SK-N-SH (cell line): ENCODE results near the gene MUC20. TPM values are rescaled to one million over a fixed set of nuclear protein-coding genes. Genes with fewer than 3 reads are reported as not detected.

Experiments
- CTCF ChIA-PET: fragments of 300-600, 350-600 bp; formaldehyde crosslinking; extraction: SDS; loops from one replicate; lab custom pipeline; 2021; lab: Yijun Ruan, JAX
- POLR2A ChIA-PET: fragments of 350-600 bp; sonication (Branson Sonifier 250); formaldehyde crosslinking; extraction: SDS; loops from one replicate; lab custom pipeline; 2020; ENCODE audit warnings: antibody characterized with exemption, inconsistent platforms; lab: Yijun Ruan, JAX
- DNase-seq: peaks from one replicate; pipeline ENCODE4 v3.0.0; 2012
- H2AFZ ChIP-seq: fragments of 200-600 bp; sonication (generic); 2 replicates; pipeline ENCODE4 v1.8.1; 2016; ENCODE audit warnings: antibody characterized with exemption, mild to moderate bottlenecking, low read depth
- H3F3A ChIP-seq: fragments of 200-600 bp; sonication (generic); replicated peaks from 2 replicates; pipeline ENCODE3; 2016; ENCODE audit warnings: antibody characterized with exemption, mild to moderate bottlenecking; ENCODE audit not compliant: insufficient read depth
- H3K27ac ChIP-seq, 2 experiments: fragments of 200-500 bp in 1 of 2; fragments of 200-600 bp in 1 of 2; sonication (Bioruptor generic) in 1 of 2; sonication (generic), shearing (Covaris generic) in 1 of 2; 2 replicates each; pipeline versions ENCODE4 v1.5.1 to v1.6.1; 2014 to 2016; ENCODE audit warnings: low read depth in 2 of 2, inconsistent platforms in 1 of 2, low read length in 1 of 2, mild to moderate bottlenecking in 1 of 2, mixed read lengths in 1 of 2
- H3K27me3 ChIP-seq: fragments of 200-600 bp; sonication (generic), shearing (Covaris generic); 2 replicates; pipeline ENCODE4 v1.6.1; 2016; ENCODE audit warnings: mixed run types; ENCODE audit not compliant: insufficient read depth
- H3K36me3 ChIP-seq, 2 experiments: fragments of 200-500 bp in 1 of 2; fragments of 200-600 bp in 1 of 2; sonication (Bioruptor generic) in 1 of 2; sonication (generic) in 1 of 2; replicated peaks in 1 of 2; 2 replicates each; pipeline versions ENCODE3 to v1.5.1; 2014 to 2016; ENCODE audit warnings: low read length in 1 of 2, mild to moderate bottlenecking in 1 of 2; ENCODE audit not compliant: insufficient read depth in 2 of 2, control insufficient read depth in 1 of 2
- H3K4me1 ChIP-seq, 2 experiments: fragments of 200-500 bp in 1 of 2; fragments of 200-600 bp in 1 of 2; sonication (Bioruptor generic) in 1 of 2; sonication (generic), shearing (Covaris generic) in 1 of 2; 2 replicates each; pipeline versions ENCODE4 v1.5.1 to v1.6.1; 2014 to 2016; ENCODE audit warnings: low read depth in 1 of 2, low read length in 1 of 2, mixed run types in 1 of 2; ENCODE audit not compliant: insufficient read depth in 2 of 2, control insufficient read depth in 1 of 2
- H3K4me2 ChIP-seq: fragments of 200-600 bp; sonication (generic), shearing (Covaris generic); 2 replicates; pipeline ENCODE4 v1.6.1; 2017; ENCODE audit warnings: mixed run types
- H3K4me3 ChIP-seq, 2 experiments: fragments of 200-500 bp in 1 of 2; fragments of 200-600 bp in 1 of 2; sonication (Bioruptor generic) in 1 of 2; sonication (generic), shearing (Covaris generic) in 1 of 2; 2 replicates each; pipeline versions ENCODE4 v1.5.1 to v1.8.1; 2014 to 2016; ENCODE audit warnings: low read depth in 2 of 2, inconsistent platforms in 1 of 2, low read length in 1 of 2, mild to moderate bottlenecking in 1 of 2, mixed read lengths in 1 of 2, moderate library complexity in 1 of 2
- H3K79me2 ChIP-seq: fragments of 200-600 bp; sonication (generic); 2 replicates; pipeline ENCODE4 v1.8.1; 2017; ENCODE audit warnings: mild to moderate bottlenecking; ENCODE audit not compliant: insufficient read depth
- H3K9ac ChIP-seq: fragments of 200-600 bp; sonication (generic); 2 replicates; pipeline ENCODE4 v1.6.1; 2017; ENCODE audit warnings: mixed run types
- H3K9me2 ChIP-seq: fragments of 200-600 bp; sonication (generic); 2 replicates; pipeline ENCODE4 v1.6.1; 2017; ENCODE audit warnings: mixed run types
- H3K9me3 ChIP-seq: fragments of 200-600 bp; sonication (generic); 2 replicates; pipeline ENCODE4 v1.6.1; 2017; ENCODE audit warnings: mixed run types, mild to moderate bottlenecking, moderate library complexity
- H4K20me1 ChIP-seq: fragments of 200-600 bp; sonication (generic); 2 replicates; pipeline ENCODE4 v1.6.1; 2017; ENCODE audit warnings: mild to moderate bottlenecking, mixed run types; ENCODE audit not compliant: insufficient read depth
- EP300 ChIP-seq, 2 experiments: IDR thresholded peaks; 2 replicates each; pipeline versions ENCODE4 v1.4.0 to v1.6.1; 2012; ENCODE audit warnings: borderline replicate concordance in 1 of 2, low read depth in 1 of 2, low read length in 1 of 2
- FOSL2 ChIP-seq: IDR thresholded peaks from 2 replicates; pipeline ENCODE4 v1.4.0; 2012; ENCODE audit warnings: low read depth, mild to moderate bottlenecking, moderate library complexity, borderline replicate concordance
- FOXJ3 ChIP-seq: sonication (generic); formaldehyde crosslinking; IDR thresholded peaks from 2 replicates; pipeline ENCODE4 v1.5.1; 2020; ENCODE audit warnings: mild to moderate bottlenecking, missing genetic modification reagents
- FOXM1 ChIP-seq: IDR thresholded peaks from 2 replicates; pipeline ENCODE4 v1.4.0; 2012; ENCODE audit warnings: low read depth, mild to moderate bottlenecking
- GABPA ChIP-seq: IDR thresholded peaks from 2 replicates; pipeline ENCODE4 v1.4.0; 2012; ENCODE audit warnings: low read depth, mild to moderate bottlenecking
- JUND ChIP-seq: IDR thresholded peaks from 2 replicates; pipeline ENCODE4 v1.4.0; 2012
- PBX3 ChIP-seq: IDR thresholded peaks from 2 replicates; pipeline ENCODE4; 2012
- RAD21 ChIP-seq: IDR thresholded peaks from 2 replicates; pipeline ENCODE4 v1.6.1; 2012; ENCODE audit warnings: mild to moderate bottlenecking, low read length
- RFX5 ChIP-seq: IDR thresholded peaks from 2 replicates; pipeline ENCODE4 v1.6.1; 2012; ENCODE audit warnings: mild to moderate bottlenecking, improper control_type of control experiment, low read length
- TAF1 ChIP-seq: IDR thresholded peaks from 2 replicates; pipeline ENCODE4 v1.6.1; 2012; ENCODE audit warnings: low read depth, mild to moderate bottlenecking, low read length, moderate library complexity, borderline replicate concordance
- WGBS: methylation state at CpG from one replicate; pipeline ENCODE4 v1.1.6; 2017; ENCODE audit warnings: low lambda C conversion rate; 5-methylcytosine and 5-hydroxymethylcytosine counted together
- polyA plus RNA-seq, 3 experiments: library from polyadenylated mRNA; depleted of rRNA; stranded (reverse); fragments of >200 nt; gene quantifications; 2 replicates each; pipeline ENCODE4 v1.2.3, GENCODE V29; 2012
- TF ChIP-seq, protein P1 (sequence below): fragments of 150-350 bp; IDR thresholded peaks from 2 replicates; pipeline ENCODE4 v1.6.1; 2017; ENCODE audit warnings: antibody characterized with exemption, low read length, low read depth, borderline replicate concordance

The MUC20 gene
- polyA plus RNA-seq, 1 of the 3 experiments (the other 2 are of a cell fraction), result 0.31 TPM

DNA sequence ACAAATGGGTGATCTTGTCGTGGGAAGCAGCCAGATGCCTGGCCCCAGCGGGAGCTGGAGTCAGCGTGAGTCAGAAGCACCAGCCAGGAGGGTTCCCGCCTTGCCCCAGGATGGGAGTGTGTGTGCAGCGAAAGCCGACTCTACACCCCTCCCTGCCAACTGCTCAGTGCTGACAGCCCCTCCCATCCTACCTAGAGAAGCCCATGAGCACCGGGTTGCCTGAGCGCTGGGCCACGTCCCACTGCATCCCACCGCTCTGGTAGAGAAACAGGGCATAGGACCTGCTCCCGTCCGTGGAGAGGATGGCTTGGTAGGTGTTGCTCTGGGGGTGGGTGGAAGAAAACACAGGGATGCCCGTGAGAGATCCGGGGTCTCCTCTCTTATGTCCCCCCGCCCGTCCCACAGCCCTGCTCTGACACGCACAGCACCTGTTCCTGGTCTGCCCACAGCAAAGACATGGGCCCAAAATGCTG is 48.1 kb downstream of the MUC20 start:
- H3K4me1 ChIP-seq, result no peaks in the 10 kb centered on the region
- ChIA-PET POLR2A (no interaction called here), CTCF (no interaction called here)
- no peaks in the 10 kb centered on the region for H3K27me3 ChIP-seq
- no peak overlapping the region for H3K4me3 ChIP-seq
- no peak overlapping the region for H2AFZ ChIP-seq
- TF ChIP-seq EP300 (IDR thresholded peaks at IDR 0.05; ENCODE audit: borderline replicate concordance in 1 of 2, low read depth in 1 of 2, low read length in 1 of 2) (no peak), FOXJ3 (CRISPR knock-in tag) (no peak), RAD21 (no peak), TAF1 (no peak), FOXM1 (no peak), JUND (no peak), FOSL2 (no peak), GABPA (no peak)
- TF ChIP-seq, protein P1, sequence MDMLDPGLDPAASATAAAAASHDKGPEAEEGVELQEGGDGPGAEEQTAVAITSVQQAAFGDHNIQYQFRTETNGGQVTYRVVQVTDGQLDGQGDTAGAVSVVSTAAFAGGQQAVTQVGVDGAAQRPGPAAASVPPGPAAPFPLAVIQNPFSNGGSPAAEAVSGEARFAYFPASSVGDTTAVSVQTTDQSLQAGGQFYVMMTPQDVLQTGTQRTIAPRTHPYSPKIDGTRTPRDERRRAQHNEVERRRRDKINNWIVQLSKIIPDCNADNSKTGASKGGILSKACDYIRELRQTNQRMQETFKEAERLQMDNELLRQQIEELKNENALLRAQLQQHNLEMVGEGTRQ, result no peak
- no peaks in the 10 kb centered on the region for H3K9me3 ChIP-seq
- 50% methylated on average over 16 of the region's 17 CpGs for WGBS
- H3K4me2 ChIP-seq, result no peak overlapping the region
- no peaks in the 10 kb centered on the region for H3K79me2 ChIP-seq
- H3F3A ChIP-seq, result no peaks in the 10 kb centered on the region
- H3K9ac ChIP-seq, result no peak overlapping the region
- no peaks in the 10 kb centered on the region for H4K20me1 ChIP-seq
- no peak overlapping the region for H3K27ac ChIP-seq
- no peaks in the 10 kb centered on the region for H3K36me3 ChIP-seq
- no peaks in the 10 kb centered on the region for H3K9me2 ChIP-seq
- peak; percentile 21 for DNase-seq

- CTCF ChIA-PET, result interaction anchor here (1.3 kb wide), 1 partner anchor 81 kb away, joined by 4 read pairs; no protein-coding TSS in a partner anchor
Measured at GRCh38 chr3:195769551-195769950, 48.8 kb downstream of the MUC20 start.

More at GRCh38 chr3:195769551-195769950, 48.8 kb downstream of the MUC20 start:
- H3K27ac ChIP-seq, result no peak overlapping the region
- H3K9ac ChIP-seq, result no peak overlapping the region
- no peaks in the 10 kb centered on the region for H3K79me2 ChIP-seq
- H3K9me2 ChIP-seq, result no peaks in the 10 kb centered on the region
- no peak for TF ChIP-seq RFX5
- TF ChIP-seq RAD21, result no peak
- no peak for TF ChIP-seq PBX3
- TF ChIP-seq FOXM1, result no peak
- WGBS, result 68% methylated on average over 9 of the region's 10 CpGs
- no peaks in the 10 kb centered on the region for H3K4me1 ChIP-seq
- no peak overlapping the region for H3K4me3 ChIP-seq
- no peaks in the 10 kb centered on the region for H3F3A ChIP-seq
- DNase-seq, result no peak
- H4K20me1 ChIP-seq, result no peaks in the 10 kb centered on the region
- POLR2A ChIA-PET, result no interaction called here
- H3K4me2 ChIP-seq, result no peak overlapping the region
- no peak overlapping the region for H2AFZ ChIP-seq
- no peaks in the 10 kb centered on the region for H3K9me3 ChIP-seq
- no peaks in the 10 kb centered on the region for H3K27me3 ChIP-seq
- no peaks in the 10 kb centered on the region for H3K36me3 ChIP-seq
